ENCODE results near the gene TRAF2.
"Not testable (repeated sequence)": the region's sequence is repeated elsewhere in the genome, so short reads cannot be mapped to it uniquely, and the experiment has no call there.

TRAF2 gene, protein sequence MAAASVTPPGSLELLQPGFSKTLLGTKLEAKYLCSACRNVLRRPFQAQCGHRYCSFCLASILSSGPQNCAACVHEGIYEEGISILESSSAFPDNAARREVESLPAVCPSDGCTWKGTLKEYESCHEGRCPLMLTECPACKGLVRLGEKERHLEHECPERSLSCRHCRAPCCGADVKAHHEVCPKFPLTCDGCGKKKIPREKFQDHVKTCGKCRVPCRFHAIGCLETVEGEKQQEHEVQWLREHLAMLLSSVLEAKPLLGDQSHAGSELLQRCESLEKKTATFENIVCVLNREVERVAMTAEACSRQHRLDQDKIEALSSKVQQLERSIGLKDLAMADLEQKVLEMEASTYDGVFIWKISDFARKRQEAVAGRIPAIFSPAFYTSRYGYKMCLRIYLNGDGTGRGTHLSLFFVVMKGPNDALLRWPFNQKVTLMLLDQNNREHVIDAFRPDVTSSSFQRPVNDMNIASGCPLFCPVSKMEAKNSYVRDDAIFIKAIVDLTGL

GRCh38 chr9:136885950-136886578, at the start of gene TRAF2:
TRAF2 (plus strand) TSS chr9:136886516; CDS start chr9:136898741, 12,225 bp downstream.
- peak; percentile 98 for DNase-seq

DNA sequence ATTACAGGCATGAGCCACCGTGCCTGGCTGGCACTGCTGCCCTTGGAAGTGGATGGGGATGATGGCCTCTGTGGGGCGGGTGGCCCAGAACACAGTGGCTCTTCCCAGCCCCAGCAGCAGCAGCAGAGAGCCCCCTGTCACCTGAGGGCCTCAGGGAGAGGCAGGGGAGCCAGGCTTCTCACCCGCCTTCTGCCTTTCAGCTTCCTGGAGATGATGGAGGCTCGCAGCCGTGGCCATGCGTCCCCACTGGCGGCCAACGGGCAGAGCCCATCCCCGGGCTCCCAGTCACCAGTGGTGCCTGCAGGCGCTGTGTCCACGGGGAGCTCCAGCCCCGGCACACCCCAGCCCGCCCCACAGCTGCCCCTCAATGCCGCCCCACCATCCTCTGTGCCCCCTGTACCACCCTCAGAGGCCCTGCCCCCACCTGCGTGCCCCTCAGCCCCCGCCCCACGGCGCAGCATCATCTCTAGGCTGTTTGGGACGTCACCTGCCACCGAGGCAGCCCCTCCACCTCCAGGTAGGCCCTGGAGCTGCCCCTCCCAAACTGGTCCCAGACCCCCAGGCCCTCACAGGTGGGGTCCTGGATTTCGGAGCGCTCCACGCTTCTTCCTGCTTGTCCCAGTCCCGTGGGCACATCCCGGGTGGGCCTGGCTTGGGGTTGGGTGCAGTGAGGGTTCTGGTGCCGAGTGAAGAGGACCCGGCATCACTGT, 49.0 kb upstream of the TRAF2 start:
- DNase-seq, result no peak

GRCh38 chr9:136837856-136838277, 48.4 kb upstream of the TRAF2 start:
- not testable (repeated sequence) for DNase-seq

DNA sequence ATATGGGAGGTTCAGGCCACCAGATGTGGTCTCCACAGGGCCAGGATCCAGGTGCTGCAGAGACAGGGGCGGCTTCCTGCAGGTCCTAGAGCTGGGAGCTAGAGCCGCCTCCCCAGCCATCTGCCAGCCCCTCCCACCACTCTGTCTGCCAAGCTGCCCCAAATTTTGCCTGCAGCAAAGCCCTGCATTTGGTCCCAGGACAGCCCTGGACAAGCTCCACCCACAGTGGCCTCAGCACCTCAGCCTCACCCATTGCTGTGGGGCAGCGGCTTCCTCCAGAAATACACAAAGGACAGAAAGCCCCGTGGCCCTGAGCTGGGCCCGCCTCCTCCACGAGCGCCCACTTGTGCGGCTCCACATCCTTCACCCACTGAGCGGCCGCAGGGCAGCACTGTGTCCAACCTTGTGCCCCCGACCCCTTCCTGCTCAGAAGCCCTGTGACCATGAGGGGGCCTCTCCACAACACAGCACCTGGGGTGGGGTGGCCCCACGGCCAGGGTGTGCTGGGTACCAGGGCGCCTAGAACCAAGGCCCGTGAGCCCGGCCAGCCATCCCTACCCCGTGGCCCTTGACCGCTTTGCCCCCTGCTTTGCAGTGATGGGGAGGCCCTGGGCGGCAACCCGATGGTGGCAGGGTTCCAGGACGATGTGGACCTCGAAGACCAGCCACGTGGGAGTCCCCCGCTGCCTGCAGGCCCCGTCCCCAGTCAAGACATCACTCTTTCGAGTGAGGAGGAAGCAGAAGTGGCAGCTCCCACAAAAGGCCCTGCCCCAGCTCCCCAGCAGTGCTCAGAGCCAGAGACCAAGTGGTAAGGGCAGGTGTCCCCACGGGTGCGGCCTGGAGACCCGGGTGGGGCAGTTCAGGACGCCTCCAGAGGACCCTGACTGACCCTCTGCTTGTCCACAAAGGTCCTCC, 47.7 kb upstream of the TRAF2 start:
- no peak for DNase-seq

- no peak for DNase-seq
Observed at GRCh38 chr9:136839229-136840139, 46.8 kb upstream of the TRAF2 start.

- DNase-seq, result no peak
Observed at GRCh38 chr9:136840140-136840876, 46.0 kb upstream of the TRAF2 start.

DNA sequence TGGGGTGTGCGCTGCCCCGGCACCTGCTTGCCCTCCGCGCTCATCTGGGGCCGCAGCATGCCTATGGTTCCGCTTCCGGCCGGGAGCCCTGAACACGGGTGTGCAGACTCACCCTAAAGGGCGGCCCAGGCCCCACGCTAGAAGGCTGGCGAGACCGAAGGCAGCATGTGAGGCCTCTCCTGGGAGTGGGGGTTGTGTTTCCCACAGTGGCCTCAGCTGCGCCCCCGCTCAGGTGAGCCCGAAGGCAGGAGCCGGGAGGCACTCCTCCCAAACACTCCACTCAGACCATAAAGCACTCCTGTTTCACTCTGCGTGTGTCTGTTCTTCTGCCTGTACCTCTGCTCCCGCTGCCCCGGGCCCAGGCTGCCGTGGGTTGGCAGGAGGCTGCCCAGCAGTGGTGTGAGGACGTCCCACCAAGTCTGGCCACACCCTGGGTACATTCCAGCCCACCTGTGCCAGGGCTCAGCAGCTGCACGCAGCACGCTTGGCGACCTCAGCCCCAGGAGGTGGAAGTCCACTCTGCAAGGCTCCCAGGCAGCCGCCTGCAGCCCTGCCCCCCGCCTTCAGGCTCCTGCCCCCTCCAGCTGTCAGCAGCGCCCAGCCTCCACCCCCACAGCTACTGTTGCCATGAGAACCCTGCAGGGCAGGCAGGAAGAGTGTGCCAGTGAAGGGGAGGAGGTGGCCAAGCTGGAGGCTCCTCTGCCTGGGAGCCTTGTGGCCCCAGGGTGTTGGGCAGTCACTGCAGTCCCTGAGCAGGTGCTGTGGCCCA, 45.3 kb upstream of the TRAF2 start:
- no peak for DNase-seq

DNA sequence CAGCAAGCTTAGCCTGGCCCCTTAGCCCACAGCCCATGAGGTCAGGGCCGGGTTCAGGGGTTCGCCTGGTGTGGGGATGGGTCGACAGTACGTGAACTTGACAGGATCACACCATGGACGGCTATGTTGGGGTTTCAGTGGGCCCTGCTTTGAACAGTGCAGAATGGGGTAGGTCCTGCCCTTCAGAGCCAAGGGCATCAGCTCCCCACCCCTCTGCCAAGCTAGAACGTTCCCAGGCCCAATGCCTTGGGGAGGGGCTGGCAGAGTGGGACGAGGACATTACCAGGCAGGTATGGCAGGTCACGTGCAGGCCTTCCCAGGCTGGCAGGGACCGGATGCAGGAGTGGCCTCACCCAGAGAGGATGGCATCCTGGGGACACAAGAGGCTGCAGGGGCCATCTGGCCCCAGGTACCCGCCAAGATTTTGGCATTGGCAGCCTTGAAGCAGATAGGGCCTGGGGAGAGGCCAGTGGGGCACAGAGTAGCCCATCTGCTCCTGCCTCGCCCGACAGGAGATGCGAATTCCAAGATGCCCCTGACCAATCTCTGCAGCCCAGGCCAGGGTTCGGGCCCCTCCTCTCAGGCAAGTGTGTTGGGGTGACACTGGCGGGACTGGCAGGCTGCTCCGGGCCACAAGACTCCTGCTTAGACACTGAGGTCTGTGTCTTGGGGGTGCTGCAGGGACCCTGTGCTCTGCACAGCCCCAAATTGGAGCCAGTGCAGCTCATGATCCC, 44.5 kb upstream of the TRAF2 start:
- not testable (repeated sequence) for DNase-seq

- peak; percentile 85 for DNase-seq
Observed at GRCh38 chr9:136842380-136842948, 43.9 kb upstream of the TRAF2 start, which contains the start of gene AJM1. AJM1 (plus strand) TSS chr9:136842478; CDS start chr9:136844415, 1,937 bp downstream.

DNA sequence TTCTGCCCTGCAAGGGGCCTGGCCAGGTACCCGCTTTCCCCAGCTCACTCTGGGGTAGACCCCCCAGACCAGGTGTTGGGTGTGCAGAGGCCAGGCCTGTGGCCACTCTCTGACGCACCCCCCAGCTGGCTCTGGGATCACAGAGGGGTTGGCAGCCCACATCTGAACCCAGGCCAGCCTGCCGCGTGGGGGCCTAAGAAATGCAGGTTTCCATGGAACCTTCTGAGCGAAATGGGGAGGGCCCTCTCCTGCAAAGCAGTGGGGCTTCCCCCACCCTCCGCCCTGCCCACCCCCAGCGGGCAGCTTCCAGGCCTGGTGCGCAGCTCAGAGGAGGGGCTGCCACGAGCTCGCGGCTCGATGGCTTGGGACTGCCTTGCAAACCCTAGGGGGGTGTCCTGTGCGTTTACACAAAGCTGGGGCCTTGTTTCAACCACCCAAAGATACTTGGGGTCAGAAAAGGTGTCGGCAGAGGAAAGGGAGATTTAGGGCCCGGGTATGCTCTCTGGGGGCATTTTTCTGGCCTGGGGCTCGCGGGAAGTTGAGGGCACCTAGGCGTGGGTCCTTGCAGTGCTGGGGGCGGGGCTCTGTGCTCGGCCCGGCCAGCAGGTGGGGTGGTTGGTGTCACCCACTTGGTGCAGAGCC, 43.0 kb upstream of the TRAF2 start:
- DNase-seq, result not testable (repeated sequence)

DNA sequence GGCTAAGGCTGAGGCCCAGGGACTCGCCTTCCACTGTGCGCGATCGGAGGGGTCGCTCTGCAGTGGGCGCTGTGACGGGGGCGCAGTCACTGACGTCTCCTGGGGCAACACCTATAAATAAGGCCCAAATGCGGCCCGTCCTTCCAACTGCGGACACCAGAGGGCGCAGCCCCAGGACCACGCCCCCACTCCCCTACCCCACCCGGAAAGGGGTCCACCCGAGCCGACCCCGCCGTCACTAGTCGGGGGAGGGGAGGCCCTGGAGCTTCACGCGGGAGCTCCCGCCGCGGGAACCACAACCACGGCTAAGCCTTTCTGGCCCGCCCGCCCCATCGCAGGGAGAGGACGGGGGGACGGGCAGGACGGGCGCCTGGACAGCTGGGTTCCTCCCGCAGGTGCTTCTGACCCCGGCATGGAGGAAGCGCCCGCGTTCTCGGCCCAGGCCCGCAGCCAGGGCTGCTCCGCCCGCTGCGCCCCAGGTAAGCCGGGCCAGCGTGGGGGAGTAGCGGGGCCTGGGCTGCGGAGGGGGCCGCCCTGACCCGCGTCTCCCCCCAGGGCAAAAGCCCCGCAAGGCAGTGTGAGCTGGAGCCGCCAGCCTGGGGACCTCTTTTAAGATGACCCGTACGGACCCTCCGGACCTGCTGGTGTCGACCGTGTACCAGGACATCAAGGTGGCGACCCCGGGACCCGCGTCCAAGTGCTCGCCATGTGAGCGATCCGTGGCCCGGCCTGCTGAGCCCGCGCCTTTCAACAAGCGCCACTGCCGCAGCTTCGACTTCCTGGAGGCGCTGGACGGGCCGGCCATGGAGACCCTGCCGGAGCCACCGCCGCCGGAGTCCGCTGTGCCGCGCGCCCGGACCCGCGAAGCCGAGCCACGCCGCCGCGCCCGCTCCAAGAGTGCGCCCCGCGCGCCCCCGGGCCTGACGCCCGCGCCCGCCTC, 42.2 kb upstream of the TRAF2 start:
- DNase-seq, result peak; percentile 69

- peak; percentile 19 for DNase-seq
Observed at GRCh38 chr9:136844761-136845464, 41.4 kb upstream of the TRAF2 start.

DNA sequence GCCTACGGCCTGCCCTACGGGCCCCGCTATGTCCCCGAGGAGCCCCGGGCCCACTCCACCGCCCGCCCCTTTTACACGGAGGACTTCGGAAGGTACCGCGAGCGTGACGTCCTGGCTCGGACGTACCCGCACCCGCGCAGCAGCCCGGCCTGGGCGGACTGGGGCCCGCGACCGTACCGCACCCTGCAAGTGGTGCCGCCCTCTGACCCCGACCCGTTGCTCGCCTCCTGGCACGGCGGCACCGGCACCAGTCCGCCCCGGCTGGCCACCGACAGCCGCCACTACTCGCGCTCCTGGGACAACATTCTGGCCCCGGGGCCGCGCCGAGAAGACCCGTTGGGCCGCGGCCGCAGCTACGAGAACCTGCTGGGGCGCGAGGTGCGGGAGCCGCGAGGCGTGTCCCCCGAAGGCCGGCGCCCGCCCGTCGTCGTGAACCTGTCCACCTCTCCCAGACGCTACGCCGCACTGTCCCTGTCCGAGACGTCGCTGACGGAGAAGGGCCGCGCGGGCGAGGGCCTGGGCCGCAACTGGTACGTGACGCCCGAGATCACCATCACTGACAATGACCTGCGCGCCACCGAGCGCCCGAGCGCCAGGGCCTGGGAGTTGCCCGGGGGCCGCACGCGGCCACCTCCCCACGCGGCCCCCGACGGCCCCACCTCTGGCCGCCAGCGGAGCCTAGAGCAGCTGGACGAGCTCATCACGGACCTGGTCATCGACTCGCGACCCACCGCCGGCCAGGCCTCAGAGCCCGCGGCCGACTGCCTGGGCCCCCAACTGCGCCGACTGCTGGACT, 40.7 kb upstream of the TRAF2 start:
- DNase-seq, result no peak

GRCh38 chr9:136846376-136847087, 39.8 kb upstream of the TRAF2 start:
- DNase-seq, result peak; percentile 9
